GM21786 (cell line): ENCODE data around the gene CASP7.
A peak's percentile ranks its signal among the peaks of the same experiment; 100 is the strongest.

Experiments used
- ATAC-seq: cut with Tn5 transposase; IDR thresholded peaks from one replicate; pipeline ENCODE4 v1.9.1; 2021; ENCODE audit not compliant: unreplicated experiment

The CASP7 gene

DNA sequence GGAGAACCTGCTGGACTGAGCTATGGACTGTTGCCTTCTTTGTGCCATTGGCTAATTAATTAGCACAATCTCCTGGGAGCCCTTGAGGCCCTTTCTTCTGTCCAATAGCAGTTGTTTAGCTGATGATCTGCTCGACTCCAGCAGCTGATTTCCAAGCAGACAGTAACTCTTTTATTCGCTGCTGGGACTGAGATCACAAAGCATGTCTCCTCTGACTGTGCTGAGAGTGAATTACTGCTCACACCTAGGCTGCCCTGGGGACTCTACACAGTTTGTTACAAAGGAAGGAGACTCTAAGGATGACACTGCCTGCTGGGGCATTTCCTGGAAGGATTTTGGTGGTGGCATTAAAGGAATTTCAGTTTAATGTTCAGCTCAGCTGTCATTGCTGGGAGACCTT, 31.4 kb downstream of the CASP7 start:
- no peak for ATAC-seq

DNA sequence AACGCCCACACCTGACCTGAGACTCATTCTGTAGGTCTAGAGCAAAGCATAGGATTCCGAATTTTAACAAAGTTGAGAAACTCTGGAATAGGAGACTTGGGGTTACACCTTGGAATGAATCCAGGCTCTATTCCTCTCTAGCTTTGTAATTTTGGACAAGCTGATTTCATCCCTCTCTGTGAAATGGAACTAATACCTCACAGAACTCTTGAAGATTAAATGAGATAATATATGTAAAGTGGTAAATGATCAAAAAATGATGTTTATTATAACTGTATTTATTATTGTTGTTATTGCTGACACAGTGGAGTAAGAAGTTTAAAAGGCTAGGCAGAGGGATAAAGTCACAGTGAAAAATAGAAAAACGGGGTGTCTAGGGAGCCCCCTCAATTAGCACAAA, 32.3 kb downstream of the CASP7 start:
- no peak for ATAC-seq

DNA sequence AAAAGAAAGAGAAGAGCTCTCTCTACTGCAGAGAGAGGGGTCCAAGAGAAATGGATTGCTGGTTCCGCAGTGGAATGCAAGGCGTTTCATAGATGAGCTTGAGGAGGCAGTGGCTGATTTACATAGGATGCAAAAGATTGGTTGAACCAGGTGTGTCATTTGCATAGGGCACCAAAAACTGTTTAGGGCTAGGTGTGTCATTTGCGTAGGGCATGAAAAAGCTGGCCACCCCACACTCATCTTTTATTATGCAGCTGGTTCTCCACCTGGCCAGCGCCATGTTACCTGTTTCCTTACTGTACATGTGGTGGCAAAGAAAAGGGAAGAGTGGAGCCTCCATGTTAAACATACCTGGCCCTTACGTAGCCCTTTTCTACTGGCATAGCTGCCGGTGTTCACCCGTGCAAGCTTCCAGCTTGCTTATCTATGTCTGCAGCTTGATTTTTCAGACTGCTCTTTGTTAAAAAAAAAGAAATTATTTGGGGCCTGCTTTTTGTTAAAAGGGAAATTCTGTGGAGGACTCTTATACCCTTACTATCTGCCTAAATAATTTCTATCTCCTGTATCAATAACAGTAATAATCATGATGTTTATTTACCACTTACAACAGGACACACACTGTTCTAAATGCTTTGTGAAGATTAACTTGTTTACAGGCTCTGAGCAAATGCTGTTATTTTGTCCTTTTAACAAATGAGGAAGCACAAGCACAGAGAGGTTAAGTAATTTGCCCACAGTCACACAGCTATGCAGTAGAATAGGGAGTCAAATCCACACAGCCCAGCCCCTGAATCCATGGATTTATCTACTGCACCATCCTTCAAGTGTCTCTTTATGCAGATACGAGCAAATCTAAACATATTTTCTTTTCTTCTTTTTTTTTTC, 33.3 kb downstream of the CASP7 start:
- no peak for ATAC-seq

DNA sequence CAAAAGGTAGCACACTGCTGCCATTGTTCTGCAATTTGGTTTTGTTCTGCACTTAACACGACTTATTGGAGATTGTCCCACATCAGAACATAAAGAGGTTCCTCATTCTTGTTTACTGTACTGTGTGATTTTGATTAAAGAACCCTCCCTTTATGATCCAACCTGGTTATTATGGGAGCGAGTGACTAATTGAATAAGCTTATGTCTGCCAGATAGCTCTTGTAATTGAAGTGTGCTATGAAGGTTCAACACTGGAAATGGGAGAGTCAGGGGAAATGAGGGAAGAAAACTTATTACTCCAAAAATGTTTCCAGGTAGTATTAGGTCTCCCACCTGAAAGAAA, 33.9 kb downstream of the CASP7 start:
- ATAC-seq = no peak

DNA sequence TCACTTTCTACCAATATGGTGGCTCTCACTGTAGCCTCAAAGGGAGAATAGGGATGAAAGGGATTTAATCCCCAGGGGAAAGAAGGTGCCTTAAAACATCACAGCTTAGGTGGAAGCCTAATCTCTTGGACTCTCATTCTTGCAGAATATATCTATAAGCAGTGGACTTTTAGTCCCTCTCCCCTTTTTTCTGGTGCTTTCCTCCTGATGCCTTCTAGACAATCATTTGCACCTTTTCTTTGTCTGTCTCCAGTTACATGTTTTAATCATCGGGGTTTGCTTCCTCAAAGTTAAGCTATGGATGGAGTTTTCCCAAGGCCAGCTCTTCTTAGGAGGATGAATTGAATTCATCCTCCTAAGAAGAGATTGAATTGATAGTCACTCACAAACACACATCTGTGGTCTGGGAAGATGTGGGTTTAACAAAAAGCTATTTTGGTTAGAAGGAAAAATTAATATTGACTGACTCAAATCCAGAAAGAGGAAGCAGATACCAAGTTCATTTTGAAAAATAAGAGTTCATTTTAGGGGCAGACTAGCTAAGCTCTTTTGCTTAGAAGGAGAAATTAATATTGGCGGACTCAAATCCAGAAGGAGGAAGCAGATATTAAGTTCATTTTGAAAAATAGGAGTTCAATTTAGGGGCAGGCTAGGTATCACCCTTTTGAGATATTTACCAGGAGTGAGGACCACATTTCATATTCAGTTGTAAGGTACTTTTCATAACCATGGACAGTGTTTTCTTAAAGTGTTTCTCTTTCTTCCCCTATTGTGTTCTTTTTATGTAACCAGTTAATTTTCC, 36.6 kb downstream of the CASP7 start:
- no peak for ATAC-seq

DNA sequence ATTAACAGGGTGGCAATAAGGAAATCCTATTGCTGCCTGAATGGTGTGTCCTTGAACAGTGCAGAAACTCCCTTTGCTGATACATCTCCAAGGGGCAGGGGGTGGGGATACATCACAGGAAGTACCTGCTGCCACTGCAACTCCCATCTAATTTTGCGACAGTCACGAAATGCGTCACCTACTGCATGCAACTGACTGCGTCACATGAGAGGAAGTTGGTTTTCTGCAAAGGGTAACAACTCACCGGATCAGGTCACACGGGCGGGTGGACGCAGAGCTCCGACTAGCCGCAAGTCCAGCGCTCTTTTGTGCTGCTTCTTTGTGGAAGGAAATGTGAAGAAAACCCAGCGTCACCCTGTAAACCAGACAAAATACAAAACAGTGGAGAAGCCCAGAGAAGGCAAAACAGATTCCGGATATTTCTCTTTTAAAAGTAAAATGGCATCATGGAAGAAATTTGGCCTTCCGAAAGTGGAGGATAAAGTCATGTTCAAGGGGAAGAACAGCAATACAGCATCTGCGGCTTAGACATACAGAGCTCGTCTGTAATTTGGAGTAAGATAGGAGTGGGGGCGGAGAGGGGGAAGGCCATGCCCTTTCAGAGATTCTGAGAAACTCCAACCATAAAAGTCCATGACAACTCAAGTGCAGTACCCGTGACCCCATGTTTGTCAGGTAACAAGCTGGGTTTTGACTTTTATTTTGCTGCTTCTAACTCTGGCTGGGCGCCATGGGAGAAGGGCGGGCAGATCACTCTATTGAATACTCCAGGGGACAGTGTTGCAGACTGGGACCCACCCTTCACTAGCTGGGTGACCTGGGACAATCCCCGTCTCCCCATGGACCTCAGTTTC, 39.5 kb downstream of the CASP7 start:
- no peak for ATAC-seq

DNA sequence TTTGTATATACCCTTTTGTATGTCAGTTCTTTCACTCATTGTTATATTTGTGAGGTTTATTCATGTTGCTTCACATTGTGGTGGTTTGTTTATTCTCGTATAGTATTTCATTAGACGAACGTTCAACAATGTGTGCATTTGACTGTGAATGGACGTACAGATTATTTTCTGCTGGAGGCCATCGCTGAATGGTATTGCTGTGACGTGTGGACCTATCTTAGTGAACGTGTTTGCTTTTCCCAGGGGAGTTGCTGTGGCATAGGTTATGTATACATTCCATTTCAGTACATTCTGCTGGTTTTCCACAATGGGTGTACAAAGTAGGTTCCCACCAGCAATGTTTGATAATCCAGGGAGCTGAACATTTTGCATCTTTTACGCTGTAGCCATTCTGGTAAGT, 40.7 kb downstream of the CASP7 start:
- ATAC-seq = no peak

DNA sequence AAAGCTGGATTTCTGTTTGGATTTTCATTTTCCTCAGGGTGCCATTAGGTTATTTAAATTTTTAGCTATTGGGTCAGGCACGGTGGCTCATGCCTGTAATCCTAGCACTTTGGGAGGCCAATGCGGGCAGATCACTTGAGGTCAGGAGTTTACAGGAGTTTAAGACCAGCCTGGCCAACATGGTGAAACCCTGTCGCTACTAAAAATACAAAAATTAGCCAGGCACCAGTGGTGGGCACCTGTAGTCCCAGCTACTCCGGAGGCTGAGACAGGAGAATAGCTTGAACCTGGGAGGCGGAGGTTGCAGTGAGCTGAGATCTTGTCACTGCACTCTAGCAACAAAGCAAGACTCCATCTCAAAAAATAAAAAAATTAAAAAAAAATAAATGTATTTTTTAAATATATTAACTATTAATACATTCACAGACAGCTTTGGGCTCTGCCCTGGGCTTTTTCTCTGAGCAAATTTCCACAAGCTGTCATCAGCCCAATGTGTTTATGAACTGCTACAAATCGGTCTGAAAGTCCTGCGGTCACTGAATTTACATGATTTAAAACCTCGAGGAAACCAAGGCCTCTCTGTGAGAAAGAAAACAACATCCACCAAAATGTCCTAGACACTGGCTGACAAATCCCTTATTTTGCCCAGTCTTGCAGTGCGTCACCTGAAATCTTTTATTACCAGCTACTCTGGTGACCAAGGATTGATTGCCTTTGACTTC, 52.6 kb downstream of the CASP7 start:
- peak; percentile 43 for ATAC-seq

DNA sequence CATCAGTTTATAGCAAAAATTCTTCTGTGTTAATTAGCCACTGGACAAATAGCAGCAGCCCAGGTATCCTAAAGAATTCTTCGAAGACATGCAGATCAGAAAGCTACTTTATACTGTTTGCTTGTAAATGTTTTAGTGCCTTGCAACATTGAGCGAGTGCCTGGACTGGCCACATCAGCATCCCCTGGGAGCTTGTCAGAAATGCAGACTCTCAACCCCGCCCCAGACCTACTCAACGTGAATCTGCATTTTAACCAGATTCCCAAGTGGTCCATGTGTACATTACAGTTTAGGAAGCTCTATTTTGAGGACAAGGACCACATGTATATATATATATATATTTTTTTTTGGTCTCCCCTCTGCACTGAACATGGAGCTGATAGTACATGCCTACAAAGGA, 53.3 kb downstream of the CASP7 start:
- no peak for ATAC-seq

DNA sequence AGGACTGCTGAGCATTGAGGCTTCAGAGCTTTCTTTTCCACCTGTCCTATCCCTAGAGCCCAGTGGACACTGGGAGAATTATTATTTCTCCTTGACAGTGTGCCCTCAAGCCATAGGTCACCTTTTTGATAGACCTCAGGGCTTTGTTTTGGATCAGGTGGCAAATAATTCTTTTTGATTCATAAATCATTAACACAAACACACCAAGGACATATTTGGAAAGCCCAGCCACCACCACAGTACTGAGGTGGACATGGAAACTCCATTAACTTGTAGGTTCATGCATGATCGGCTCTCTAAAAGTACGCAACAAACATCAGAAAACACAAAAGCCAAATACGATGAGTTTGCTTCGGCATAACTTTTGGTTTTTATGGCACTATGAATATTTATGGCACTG, 53.9 kb downstream of the CASP7 start:
- ATAC-seq = no peak

DNA sequence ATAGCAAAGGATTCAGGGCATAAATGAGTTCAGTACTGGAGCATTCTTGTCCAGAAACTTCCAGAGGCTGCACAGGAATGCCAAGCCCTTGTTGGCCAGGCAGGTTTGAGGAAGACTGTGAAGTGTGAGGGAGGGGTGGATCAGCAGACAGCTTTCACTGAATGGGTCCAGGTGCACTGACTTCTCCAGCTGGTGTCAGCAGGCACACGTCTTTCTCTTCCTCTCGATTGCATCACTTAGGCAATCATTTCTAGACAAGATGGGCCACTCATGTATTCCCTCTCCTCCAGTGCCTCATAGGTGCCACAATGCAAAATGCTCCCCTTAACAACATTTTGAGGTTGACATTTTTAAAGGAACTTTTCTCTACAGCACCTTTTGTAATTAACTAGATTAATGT, 56.2 kb downstream of the CASP7 start:
- ATAC-seq = peak; percentile 92

DNA sequence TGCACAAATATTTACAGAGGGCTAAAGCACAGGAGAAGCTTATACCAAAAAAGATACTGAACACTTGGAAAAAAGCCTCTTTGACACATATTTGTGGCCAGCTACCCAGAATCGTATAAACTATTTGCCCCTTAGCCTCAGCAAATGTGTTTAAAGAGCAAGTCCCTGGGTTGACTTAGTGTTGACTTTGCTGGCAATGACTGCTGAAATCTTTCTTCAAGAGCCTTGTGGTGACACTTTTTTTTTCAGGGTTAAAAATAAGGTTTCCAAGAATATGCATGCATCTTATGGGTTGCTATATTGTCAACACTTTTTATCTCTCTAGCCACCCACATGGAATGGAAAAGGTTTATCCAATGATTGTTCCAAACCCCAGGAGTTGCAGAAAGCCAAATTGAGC, 56.9 kb downstream of the CASP7 start:
- ATAC-seq = no peak

DNA sequence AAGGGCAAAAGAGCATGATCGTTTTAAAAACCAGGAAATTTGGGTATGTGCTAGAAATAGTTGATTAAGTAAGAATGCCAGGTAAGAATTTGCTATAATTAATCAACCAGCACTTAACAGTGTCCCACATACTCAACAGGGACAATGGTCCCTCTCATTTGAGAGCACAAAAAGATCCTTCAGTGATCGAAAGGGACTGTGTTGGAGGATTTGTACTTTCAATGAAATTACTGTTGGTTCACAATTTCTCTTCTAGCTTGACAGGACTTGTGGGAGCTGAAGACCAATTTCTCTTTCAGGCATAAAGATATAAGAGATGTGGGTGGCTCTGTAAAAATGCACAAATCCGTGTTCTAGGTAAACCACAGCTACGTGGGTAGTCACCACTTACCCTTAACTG, 59.3 kb downstream of the CASP7 start:
- no peak for ATAC-seq

DNA sequence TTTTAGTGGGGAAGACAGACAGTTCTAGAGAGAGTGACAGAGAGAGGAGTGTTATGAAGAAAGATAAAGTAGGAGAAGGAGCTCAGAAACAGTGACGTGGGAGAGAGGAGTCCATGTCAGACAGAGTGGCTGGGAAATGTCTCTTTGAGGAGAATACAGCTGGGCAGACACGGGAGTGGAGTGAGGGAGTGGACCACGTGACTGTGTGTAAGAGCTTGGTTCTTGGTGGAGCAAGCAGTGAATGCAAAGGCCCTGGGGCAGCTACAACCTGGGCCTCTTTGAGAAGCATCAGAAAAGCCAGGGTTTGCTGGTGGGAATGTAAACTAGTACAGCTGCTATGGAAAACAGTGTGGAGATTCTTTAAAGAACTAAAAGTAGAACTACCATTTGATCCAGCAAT, 59.9 kb downstream of the CASP7 start:
- ATAC-seq = no peak

DNA sequence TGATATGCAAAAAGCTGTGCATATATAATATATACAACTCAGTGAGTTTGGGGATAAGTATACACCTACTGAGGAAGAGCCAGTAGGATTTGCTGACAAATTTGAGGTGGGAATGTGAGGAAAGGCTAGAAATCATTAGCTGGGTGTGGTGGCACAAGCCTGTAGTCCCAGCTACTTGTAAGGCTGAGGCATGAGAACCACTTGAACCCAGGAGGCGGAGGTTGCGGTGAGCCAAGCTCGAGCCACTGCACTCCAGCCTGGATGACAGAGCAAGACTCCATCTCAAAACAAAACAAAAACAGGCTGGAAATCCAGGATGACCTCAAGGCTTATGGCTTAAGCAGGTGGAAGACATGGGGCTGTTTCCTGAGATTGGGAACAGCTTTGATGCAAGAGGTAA, 61.1 kb downstream of the CASP7 start:
- no peak for ATAC-seq

DNA sequence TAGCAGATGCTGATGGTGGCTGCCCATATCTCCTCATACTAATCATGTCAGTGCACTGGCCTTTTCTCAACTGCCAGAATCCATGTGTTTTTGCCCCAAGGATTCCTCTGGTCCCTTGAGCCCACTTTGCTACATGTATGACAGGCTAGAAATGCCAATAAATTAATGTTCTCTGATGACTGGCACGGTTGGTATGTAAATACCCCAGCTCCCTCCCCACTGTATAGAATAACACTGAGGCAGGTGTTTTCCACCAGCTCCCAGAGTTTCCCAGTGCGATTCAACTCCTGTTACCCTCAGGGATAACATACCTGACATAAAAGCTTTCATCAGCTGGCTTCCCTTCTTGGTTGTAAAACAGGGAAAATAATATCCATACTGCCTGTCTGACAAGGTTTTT, 62.8 kb downstream of the CASP7 start:
- no peak for ATAC-seq

DNA sequence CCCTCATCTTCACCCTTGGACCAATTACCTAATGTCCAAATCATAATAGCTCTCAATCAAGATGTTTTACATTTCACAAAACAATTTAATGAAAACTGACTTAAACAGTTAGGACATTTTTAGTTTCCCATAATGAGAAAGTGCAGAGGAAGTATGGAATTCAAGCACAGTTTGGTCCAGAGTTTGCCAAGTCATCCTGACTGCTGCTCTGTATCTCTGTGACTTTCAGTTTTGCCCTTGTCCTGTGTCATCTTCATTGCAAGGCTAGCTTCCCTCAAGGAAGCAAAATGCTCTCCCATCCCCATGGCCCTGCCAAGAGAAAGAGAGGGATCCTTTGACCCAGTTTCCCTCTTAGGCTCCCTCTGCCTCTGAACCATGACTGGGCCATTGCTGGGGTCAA, 63.9 kb downstream of the CASP7 start:
- no peak for ATAC-seq

DNA sequence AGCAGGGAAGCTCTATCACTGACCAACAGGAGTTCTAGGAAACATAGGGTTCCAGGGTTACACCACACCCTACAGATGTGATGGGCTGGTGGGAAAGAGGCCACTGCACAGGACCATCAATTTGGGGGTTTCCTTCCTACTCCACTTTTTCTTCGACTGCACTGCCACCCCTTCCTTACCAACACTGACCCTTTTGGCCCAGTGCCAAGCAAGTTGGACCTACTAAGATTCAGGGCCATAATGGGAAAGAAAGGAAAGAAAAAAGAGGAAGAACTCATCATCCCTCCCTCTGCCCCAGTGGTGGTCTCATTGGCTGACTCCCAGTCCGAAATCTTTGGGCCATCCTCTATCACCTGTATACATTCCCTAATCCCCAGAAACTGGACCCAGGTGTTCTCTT, 65.7 kb downstream of the CASP7 start:
- no peak for ATAC-seq

DNA sequence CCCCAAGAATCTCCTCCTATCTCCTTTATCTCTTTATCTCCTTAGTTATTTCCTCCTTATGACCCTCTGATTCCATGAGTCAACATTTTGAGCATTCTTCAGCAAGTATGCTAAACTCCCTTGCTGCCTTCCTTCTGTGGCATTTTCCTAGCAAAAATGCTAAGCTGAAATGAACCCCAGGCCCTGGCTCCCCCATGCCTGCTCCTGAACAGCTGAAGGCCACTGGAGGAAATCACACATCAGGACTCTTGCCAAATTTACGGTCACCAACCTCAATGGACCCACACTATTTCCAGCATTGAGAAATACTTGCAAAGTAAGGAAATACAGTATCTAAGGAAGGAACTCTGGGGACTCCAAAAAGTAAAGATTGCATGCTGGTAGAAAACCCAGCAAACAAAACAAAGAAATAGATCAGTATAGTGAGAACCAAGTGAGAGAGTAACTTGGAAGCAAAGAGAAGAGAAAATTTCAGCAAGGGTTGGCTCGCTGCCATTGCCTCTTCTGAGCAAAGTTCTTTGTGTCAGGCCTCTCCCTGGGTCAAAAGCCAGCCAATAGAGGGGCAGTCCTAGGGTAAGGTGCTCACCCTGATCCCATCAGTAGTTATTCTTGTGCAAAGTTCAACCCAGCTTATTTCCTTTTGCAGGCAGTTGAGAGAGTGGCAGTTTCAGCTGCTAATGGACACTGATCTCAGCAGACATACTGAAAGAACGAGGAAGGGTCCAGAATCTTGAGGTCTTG, 66.7 kb downstream of the CASP7 start:
- ATAC-seq = no peak

DNA sequence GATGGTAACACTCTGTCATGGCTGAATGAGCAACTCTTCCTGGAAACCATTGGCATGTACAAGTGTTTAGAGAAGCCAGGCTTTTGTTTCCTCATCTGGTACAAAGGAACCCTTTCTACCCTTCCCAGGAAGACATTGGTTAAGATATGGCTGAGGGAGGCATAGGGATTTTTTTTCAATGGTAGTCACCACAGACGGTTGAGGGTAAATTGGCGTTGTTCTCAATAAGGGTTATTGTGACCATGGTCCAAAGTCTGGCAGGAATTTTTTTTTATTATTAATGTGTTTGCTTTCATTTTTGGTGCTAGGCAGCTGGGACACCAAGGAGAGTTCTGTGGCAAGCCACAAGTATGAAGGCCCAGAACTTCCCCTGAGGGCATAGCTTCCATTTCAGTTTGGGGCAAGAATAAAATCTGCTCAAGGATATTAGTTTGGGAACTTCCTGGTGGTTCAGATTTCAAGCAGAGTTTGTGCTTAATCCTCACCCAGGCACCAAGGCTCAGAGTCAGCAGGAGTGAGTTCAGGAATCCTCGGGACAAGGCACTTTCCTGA, 71.5 kb downstream of the CASP7 start, which contains the start of gene PLEKHS1:
PLEKHS1 (plus strand) TSS at position 502 of the 552 bp plus-strand sequence. CDS start 3,596 bp downstream, outside the sequence.
- no peak for ATAC-seq
